ENCODE data around the gene CEND1. TPM values are rescaled to one million over a fixed set of nuclear protein-coding genes. Genes with fewer than 3 reads are reported as not detected.
A peak's percentile ranks its signal among the peaks of the same experiment; 100 is the strongest.

Gene CEND1
- total and polyA plus RNA-seq, 2 experiments from 2014 or later: 1.6 to 8.2 TPM

DNA sequence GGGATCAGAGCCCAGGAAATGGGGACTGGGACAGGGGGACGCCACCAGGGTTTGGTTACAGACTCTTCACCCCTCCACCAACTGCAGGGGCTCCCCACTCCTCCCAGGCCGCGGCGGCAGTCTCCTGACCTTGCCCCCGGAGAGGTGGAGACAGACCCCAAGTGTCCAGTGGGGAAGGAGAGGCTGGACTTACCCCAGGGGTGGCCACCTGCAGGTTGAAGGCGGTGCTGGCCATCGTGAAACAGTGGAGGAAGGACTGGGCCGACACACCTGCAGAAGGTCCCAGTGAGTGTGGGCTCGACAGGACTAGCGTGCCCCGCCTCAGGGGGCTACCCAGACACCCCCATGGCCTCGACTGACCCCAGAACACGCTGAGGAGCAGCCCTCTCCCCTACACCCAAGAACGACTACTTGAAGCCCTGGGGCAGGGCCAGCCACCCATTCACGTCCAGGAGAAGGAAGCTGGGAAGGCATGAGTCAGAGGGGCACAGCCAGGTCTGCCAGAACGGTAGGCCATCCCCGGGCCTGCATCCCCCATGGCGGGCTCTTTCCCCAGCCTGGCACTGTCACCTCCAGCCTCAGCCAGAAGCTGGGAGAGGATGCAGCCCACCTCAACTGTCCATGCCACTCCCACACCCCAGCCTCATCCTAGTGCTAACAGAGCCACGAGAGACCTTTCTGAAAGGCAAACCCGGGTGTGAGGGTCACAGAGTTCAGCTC lies 14.9 kb downstream of the CEND1 start:
- no peaks in the 10 kb centered on the region for H3K9me3 ChIP-seq (ENCODE audit: low read depth)
- no peak overlapping the region for H3K4me3 ChIP-seq
- peak in 1 of 2 donors; percentile 34 for DNase-seq (ENCODE audit: low read depth in 1 of 2, low spot score in 1 of 2)
- no peak overlapping the region for H3K27ac ChIP-seq
- TF ChIP-seq, protein P1, sequence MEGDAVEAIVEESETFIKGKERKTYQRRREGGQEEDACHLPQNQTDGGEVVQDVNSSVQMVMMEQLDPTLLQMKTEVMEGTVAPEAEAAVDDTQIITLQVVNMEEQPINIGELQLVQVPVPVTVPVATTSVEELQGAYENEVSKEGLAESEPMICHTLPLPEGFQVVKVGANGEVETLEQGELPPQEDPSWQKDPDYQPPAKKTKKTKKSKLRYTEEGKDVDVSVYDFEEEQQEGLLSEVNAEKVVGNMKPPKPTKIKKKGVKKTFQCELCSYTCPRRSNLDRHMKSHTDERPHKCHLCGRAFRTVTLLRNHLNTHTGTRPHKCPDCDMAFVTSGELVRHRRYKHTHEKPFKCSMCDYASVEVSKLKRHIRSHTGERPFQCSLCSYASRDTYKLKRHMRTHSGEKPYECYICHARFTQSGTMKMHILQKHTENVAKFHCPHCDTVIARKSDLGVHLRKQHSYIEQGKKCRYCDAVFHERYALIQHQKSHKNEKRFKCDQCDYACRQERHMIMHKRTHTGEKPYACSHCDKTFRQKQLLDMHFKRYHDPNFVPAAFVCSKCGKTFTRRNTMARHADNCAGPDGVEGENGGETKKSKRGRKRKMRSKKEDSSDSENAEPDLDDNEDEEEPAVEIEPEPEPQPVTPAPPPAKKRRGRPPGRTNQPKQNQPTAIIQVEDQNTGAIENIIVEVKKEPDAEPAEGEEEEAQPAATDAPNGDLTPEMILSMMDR (IDR thresholded peaks at IDR 0.05; ENCODE audit: low read depth, low read length): no peak
- peaks cover 8% of the 10 kb centered on the region for H3K4me1 ChIP-seq (ENCODE audit: low read depth)
- no peaks in the 10 kb centered on the region for H3K27me3 ChIP-seq
- peaks cover 13% of the 10 kb centered on the region for H3K36me3 ChIP-seq

DNA sequence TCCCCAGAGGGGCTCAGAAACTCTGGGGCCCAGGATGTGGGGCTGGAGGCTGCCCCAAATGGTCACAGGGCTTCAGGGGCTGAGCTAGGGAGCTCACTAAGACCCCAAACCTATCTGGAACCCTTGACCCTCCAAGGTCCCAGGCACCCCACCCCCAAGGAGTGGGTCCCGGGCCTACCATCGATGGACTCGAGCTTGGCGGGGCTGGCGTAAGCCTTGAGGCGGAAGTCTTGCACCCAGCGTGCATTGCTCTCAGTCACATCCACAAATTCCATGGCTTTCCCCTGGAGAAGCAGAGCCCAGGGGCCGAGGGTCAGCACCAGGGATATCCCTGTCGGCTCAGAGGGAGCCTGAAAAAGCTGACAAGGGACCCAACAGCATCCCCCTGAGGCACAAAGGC lies 16.1 kb downstream of the CEND1 start:
- peaks cover 16% of the 10 kb centered on the region for H3K36me3 ChIP-seq
- H3K27me3 ChIP-seq: no peaks in the 10 kb centered on the region
- H3K4me3 ChIP-seq: no peak overlapping the region
- TF ChIP-seq, protein P1 (IDR thresholded peaks at IDR 0.05; ENCODE audit: low read depth, low read length): no peak
- H3K27ac ChIP-seq: no peak overlapping the region
- peaks cover 8% of the 10 kb centered on the region for H3K4me1 ChIP-seq (ENCODE audit: low read depth)
- H3K9me3 ChIP-seq (ENCODE audit: low read depth): no peaks in the 10 kb centered on the region
- DNase-seq (ENCODE audit: low read depth in 1 of 2, low spot score in 1 of 2): no peak

DNA sequence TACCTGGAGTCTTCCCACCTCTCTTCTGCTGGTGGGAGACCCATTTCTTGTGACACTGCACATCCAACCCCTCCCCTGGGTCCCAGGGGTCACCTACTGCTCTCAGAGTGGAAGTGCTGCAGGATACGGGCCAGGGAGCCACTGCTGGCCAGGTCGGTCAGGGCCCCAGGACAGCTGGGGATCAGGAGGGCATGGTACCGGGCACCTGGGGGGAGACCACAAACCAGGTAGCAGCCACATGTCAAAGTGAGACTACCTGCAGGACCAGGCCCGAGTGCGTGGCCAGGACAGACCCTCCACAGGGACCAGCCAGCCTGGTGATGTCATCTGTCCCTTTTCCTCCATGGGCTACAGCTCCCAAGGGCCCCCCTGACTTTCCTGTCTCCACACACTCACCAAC lies 16.5 kb downstream of the CEND1 start:
- Histone ChIP-seq H3K27me3 (no peaks in the 10 kb centered on the region), H3K27ac (no peak overlapping the region), H3K36me3 (peaks cover 16% of the 10 kb centered on the region), H3K4me3 (no peak overlapping the region), H3K9me3 (ENCODE audit: low read depth) (no peaks in the 10 kb centered on the region), H3K4me1 (ENCODE audit: low read depth) (peaks cover 8% of the 10 kb centered on the region)
- DNase-seq (ENCODE audit: low read depth in 1 of 2, low spot score in 1 of 2): no peak
- TF ChIP-seq, protein P1 (IDR thresholded peaks at IDR 0.05; ENCODE audit: low read depth, low read length): no peak

DNA sequence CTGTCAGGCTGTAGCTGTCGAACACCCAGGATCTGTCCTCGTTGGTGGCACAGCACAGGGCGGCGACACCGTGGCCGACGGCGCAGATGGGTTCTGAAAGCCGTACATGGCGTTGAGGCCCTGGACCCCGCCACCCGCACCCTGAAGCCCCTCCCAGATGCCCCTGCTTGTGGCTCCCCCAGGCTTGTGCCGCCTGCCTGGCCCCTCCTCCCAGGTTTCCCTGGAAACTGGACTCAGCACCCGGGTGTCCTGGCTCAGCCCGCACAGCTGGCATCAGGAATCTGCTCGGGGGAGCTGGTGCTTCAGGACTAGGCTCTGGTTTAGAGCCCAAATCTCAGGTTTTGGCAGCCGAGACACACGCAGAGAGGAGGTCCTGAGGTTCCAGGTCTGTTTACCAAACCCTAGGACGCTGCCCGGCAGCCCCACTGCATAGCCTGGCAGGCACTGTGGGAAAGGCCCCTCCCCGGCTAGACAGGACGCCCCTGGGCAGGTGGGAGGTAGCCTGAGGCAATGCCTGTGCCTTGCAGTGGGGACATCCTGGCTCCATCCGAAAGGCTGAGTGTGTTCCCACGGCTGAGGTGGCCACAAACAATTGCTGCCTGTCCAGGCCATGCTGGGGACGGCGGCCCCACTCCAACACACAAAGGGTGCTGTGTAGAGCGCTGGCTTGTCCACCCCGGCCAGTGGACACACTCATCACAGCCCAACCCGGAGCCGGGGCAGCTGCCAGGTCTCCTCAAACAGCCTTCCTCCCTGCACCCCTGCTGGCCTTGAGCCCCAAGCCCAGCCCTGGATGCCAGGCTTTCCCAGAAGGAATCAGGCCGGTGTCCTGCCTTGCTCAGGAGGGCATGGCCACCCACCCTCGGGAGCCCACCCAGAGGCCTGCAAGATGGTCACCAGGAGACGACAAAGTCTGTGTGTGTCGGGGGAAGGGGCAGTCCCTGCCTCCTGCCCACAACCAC lies 17.2 kb downstream of the CEND1 start:
- H3K36me3 ChIP-seq: peaks cover 16% of the 10 kb centered on the region
- DNase-seq (ENCODE audit: low read depth in 1 of 2, low spot score in 1 of 2): no peak
- TF ChIP-seq, protein P1 (IDR thresholded peaks at IDR 0.05; ENCODE audit: low read depth, low read length): no peak
- H3K4me1 ChIP-seq (ENCODE audit: low read depth): peaks cover 5% of the 10 kb centered on the region
- H3K4me3 ChIP-seq: no peak overlapping the region
- H3K27ac ChIP-seq: no peak overlapping the region
- no peaks in the 10 kb centered on the region for H3K27me3 ChIP-seq
- no peaks in the 10 kb centered on the region for H3K9me3 ChIP-seq (ENCODE audit: low read depth)

DNA sequence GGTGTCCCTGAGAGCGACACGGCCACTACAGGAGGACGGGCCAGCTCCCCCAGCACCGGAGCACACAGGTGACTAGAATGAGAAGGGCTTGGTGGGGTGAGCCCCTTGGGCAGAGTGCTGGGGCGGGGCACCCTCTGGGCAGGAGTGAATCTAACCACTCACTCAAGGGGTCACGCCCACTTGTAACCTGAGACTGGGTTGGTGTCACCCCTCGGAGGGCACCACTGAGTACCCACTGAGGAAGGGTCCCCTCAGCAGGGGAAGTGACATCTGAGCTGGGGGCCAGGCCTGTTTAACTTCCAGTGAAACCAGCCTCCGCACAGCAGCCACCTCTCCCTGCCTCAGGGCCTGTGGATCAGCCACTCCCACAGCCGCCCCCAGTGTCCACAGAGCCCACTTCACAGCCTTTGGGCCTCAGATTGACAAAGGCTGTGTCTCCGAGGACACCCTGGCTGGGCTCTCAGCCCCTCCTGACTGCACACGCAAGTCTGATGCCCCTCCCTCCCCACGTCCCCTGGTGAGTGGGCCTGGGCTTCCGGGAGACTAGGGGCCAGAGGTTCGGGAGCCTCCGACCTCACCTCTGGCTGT lies 18.2 kb downstream of the CEND1 start:
- no peak for DNase-seq (ENCODE audit: low read depth in 1 of 2, low spot score in 1 of 2)
- H3K27ac ChIP-seq: no peak overlapping the region
- no peaks in the 10 kb centered on the region for H3K9me3 ChIP-seq (ENCODE audit: low read depth)
- TF ChIP-seq, protein P1 (IDR thresholded peaks at IDR 0.05; ENCODE audit: low read depth, low read length): no peak
- H3K4me1 ChIP-seq (ENCODE audit: low read depth): peaks cover 5% of the 10 kb centered on the region
- no peak overlapping the region for H3K4me3 ChIP-seq
- H3K27me3 ChIP-seq: no peaks in the 10 kb centered on the region
- peaks cover 16% of the 10 kb centered on the region for H3K36me3 ChIP-seq
